Kidney epithelial cell (primary cell): ENCODE data around the gene ADD1. TPM values are rescaled to one million over a fixed set of nuclear protein-coding genes. Genes with fewer than 3 reads are reported as not detected.
A peak's percentile ranks its signal among the peaks of the same experiment; 100 is the strongest.

Experiments
- DNase-seq: peaks from one replicate; pipeline ENCODE4 v3.0.0-alpha.2; 2010; ENCODE audit warnings: low read depth
- H3K27me3 ChIP-seq: 2 replicates; pipeline ENCODE4 v1.6.0; 2011; ENCODE audit warnings: low read length; ENCODE audit not compliant: control insufficient read depth, insufficient read depth
- H3K36me3 ChIP-seq: 2 replicates; pipeline ENCODE4 v1.5.1; 2011; ENCODE audit warnings: low read length; ENCODE audit not compliant: control insufficient read depth, insufficient read depth
- H3K4me3 ChIP-seq: 2 replicates; pipeline ENCODE4 v1.5.1; 2011; ENCODE audit warnings: low read depth, mild to moderate bottlenecking, control low read depth, low read length
- total RNA-seq: library from RNA; depleted of rRNA; stranded (reverse); fragments of >200 nt; gene quantifications from 2 replicates; pipeline ENCODE4 v1.2.3, GENCODE V29; 2015
- TF ChIP-seq, protein P1 (sequence below): IDR thresholded peaks from 2 replicates; pipeline ENCODE4 v1.5.1; 2011; ENCODE audit warnings: mild to moderate bottlenecking, moderate library complexity, low read length, control low read depth, inconsistent platforms; ENCODE audit not compliant: insufficient read depth, poor library complexity, severe bottlenecking

The ADD1 gene
- total RNA-seq, 1 donor from 2014 or later, result 132 TPM

DNA sequence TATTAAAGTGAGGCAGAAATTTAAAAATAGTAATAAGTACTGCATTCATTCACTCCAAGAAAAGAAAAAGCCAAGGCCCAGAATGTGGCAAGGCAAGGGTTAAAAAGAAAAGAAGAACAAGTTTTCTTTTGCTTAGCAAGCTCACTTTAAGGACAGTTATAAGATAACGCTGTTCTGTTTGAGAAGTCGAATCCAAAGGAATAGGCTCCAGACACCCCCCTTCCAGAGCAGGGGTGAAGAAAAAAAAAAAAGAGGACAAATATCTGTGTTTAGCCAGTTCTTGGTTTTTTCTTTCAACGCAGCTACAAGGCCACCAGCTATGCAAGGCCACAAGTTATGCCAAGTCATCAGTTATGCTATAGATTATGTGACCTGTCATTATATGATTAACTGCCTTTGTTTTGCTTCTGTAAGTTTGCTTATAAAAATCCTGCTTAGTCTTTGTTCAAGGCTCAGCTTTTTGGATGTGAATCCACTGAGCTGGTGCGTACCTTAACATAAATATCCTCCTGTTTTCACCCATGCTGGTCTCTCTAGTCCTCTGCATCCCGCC, 121.1 kb downstream of the ADD1 start:
- H3K4me3 ChIP-seq, result peak overlapping the region; percentile 58
- TF ChIP-seq, protein P1, sequence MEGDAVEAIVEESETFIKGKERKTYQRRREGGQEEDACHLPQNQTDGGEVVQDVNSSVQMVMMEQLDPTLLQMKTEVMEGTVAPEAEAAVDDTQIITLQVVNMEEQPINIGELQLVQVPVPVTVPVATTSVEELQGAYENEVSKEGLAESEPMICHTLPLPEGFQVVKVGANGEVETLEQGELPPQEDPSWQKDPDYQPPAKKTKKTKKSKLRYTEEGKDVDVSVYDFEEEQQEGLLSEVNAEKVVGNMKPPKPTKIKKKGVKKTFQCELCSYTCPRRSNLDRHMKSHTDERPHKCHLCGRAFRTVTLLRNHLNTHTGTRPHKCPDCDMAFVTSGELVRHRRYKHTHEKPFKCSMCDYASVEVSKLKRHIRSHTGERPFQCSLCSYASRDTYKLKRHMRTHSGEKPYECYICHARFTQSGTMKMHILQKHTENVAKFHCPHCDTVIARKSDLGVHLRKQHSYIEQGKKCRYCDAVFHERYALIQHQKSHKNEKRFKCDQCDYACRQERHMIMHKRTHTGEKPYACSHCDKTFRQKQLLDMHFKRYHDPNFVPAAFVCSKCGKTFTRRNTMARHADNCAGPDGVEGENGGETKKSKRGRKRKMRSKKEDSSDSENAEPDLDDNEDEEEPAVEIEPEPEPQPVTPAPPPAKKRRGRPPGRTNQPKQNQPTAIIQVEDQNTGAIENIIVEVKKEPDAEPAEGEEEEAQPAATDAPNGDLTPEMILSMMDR, result no peak
- no peaks in the 10 kb centered on the region for H3K36me3 ChIP-seq
- no peak for DNase-seq
- no peaks in the 10 kb centered on the region for H3K27me3 ChIP-seq

DNA sequence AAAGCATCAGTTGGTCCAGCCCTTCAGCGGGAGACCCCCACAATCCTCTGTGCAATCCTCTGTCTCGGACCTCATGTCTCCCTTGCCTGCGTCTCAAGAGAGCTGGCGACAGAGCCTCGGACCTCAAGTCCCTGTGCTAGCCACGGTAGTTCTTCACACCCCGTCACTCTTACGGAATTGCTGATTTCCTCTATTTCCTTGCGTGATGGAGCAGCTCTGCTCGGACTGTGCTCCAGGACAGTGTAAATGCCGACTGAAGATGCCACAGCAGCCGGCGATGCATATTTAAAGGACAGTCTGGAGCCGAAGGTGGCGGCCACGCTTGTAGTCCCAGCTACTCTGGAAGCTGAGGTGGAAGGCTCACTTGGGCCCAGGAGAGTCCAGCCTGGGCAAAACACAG, 121.6 kb downstream of the ADD1 start:
- Histone ChIP-seq H3K4me3 (no peak overlapping the region), H3K36me3 (no peaks in the 10 kb centered on the region), H3K27me3 (no peaks in the 10 kb centered on the region)
- TF ChIP-seq, protein P1, result no peak
- no peak for DNase-seq

DNA sequence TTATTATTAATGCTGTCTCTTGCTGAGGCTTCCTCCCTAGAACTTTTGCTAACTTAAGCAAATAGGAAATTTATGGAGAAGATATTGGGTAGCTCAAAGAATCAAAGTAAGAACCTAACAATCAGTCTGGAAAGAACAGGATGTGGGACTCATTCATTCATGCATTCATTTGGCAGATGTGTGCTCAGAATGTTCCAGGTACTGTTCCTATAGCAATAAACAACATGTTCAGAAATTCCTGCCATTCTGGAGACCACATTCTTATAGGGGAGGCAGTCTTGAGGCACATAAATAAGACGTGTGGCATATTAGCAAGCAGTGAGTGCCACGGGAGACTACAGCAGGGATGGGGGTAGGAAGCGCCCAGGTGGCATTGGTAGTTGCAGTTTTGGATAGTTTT, 124.7 kb downstream of the ADD1 start:
- DNase-seq, result no peak
- Histone ChIP-seq H3K4me3 (no peak overlapping the region), H3K36me3 (no peaks in the 10 kb centered on the region), H3K27me3 (no peaks in the 10 kb centered on the region)
- TF ChIP-seq, protein P1, result no peak

DNA sequence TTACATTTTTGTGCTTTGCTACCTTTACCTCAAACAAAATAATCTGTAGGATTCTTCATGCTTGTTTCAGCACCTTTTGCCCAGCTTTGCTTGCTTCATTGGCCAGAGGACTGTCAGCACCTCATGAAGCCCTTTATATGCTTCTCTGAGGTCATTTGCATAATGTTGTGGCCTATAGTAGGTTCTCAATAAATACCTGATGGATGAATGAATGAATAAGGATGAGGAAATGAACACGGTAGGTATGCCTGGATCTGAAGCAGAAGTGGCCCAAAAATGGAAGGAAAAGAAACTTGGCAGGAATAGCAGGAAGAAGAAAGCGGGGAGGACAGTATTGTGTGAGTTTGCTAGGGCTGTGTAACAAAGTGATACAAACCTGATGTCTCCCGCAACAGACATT, 127.6 kb downstream of the ADD1 start:
- no peak for DNase-seq
- Histone ChIP-seq H3K36me3 (no peaks in the 10 kb centered on the region), H3K4me3 (no peak overlapping the region), H3K27me3 (no peaks in the 10 kb centered on the region)
- TF ChIP-seq, protein P1, result no peak

DNA sequence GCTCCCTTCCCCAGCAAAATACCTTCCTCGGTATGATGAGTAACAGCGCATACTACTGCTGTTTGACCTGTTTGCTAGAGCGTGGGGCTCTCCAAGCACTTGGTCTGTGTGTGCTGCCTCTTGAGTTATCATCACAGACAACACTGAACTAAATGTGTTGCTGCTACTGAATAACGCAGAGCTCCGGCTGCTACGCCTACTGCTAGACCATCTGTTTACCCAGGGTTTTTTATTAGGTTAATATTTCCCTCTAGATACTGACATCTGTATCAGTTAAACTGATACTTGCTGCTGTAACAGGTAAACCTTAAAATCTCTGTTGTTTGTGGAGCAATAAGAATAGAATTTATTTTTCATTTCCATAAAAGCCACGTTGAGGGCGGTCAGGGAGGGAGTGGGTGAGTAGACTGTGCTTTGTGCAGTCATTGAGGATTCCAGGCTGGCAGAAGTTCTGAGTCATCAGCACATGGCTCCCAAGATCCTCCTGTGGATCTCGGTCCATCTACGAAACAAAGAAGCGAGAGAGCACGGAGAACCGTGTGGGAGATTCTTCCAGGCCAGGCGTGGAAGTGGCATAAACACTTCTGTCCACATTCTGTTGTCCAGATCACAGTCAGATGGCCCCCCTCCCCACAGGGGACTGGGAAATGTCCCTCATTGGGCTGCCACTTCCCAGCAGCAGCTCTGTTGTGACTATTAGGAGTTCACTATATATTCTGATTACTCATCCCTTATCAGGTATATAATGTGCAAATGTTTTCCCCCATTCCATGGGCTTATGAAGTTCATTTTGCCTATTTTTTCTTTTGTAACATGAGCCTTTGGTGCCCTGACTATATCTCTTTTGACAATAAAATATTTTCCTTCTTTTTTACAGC, 133.8 kb downstream of the ADD1 start:
- Histone ChIP-seq H3K4me3 (no peak overlapping the region), H3K27me3 (peaks cover 2% of the 10 kb centered on the region), H3K36me3 (no peaks in the 10 kb centered on the region)
- TF ChIP-seq, protein P1, result no peak
- no peak for DNase-seq

Other genes starting within 250 kb of the ADD1 start
- gene TNIP2, start 87.5 kb upstream of the ADD1 start, total RNA-seq, result 76.8 and 87.8 TPM in 2 replicates
- 56.1 and 62.7 TPM in 2 replicates for gene SH3BP2, start 50.8 kb upstream of the ADD1 start, total RNA-seq
- 35.2 and 35.4 TPM in 2 replicates for gene NOP14, start 119.6 kb downstream of the ADD1 start, total RNA-seq
- gene GRK4, start 119.7 kb downstream of the ADD1 start, total RNA-seq, result 6.3 and 10.7 TPM in 2 replicates
- not detected in 2 replicates for gene HTT-AS, start 230.7 kb downstream of the ADD1 start, total RNA-seq
- gene HTT, start 230.8 kb downstream of the ADD1 start, total RNA-seq, result 43.8 and 72.6 TPM in 2 replicates